ENCODE results near the gene AREL1. TPM values are rescaled to one million over a fixed set of nuclear protein-coding genes. Genes with fewer than 3 reads are reported as not detected.

AREL1 gene
- total RNA-seq, 1 donor from 2014 or later: 17.9 TPM

- DNase-seq (ENCODE audit: low spot score in 2 of 2): no peak
- no peak for TF ChIP-seq CTCF (IDR thresholded peaks at IDR 0.05)
- Histone ChIP-seq H3K4me3 (no peak overlapping the region), H3K27ac (no peak overlapping the region), H3K27me3 (no peaks in the 10 kb centered on the region), H3K36me3 (no peaks in the 10 kb centered on the region), H3K4me1 (peaks cover 0 to 16% of the 10 kb centered on the region in 2 donors), H3K9me3 (no peaks in the 10 kb centered on the region)
- intact Hi-C loops (cut with DNase I): no loop called here
These were observed 84.5 kb downstream of the AREL1 start for GRCh38 chr14:74628418-74628817.

- H3K9me3 ChIP-seq: no peaks in the 10 kb centered on the region
- H3K4me3 ChIP-seq: no peak overlapping the region
- no peak for DNase-seq (ENCODE audit: low spot score in 2 of 2)
- no peak for TF ChIP-seq CTCF (IDR thresholded peaks at IDR 0.05)
- H3K27ac ChIP-seq: no peak overlapping the region
- H3K36me3 ChIP-seq: no peaks in the 10 kb centered on the region
- peaks cover 0 to 14% of the 10 kb centered on the region in 2 donors for H3K4me1 ChIP-seq
- no peaks in the 10 kb centered on the region for H3K27me3 ChIP-seq
- intact Hi-C loops (cut with DNase I): no loop called here
These were observed 85.8 kb downstream of the AREL1 start for GRCh38 chr14:74627076-74627475.

- no peak for TF ChIP-seq CTCF (IDR thresholded peaks at IDR 0.05)
- no peak for DNase-seq (ENCODE audit: low spot score in 2 of 2)
- peaks cover 17 to 36% of the 10 kb centered on the region in 2 donors for H3K4me1 ChIP-seq
- H3K27me3 ChIP-seq: no peaks in the 10 kb centered on the region
- intact Hi-C loops (cut with DNase I): no loop called here
- no peaks in the 10 kb centered on the region for H3K36me3 ChIP-seq
- no peaks in the 10 kb centered on the region for H3K9me3 ChIP-seq
- H3K4me3 ChIP-seq: no peak overlapping the region
- peak overlapping the region in 1 of 2 donors; percentile 93 for H3K27ac ChIP-seq
These were observed 90.6 kb downstream of the AREL1 start for GRCh38 chr14:74622257-74622656.

- no peak for DNase-seq (ENCODE audit: low spot score in 2 of 2)
- Histone ChIP-seq H3K36me3 (no peaks in the 10 kb centered on the region), H3K27me3 (no peaks in the 10 kb centered on the region), H3K4me3 (no peak overlapping the region), H3K9me3 (no peaks in the 10 kb centered on the region), H3K4me1 (peaks cover 24 to 43% of the 10 kb centered on the region in 2 donors), H3K27ac (peak overlapping the region; percentile 93 to 97)
- intact Hi-C loops (cut with DNase I): no loop called here
- no peak for TF ChIP-seq CTCF (IDR thresholded peaks at IDR 0.05)
These were observed 91.3 kb downstream of the AREL1 start for GRCh38 chr14:74621556-74621955.

GRCh38 chr14:74620923-74621322, 92.0 kb downstream of the AREL1 start:
- peaks cover 27 to 49% of the 10 kb centered on the region in 2 donors for H3K4me1 ChIP-seq
- H3K27ac ChIP-seq: peak overlapping the region; percentile 93 to 97
- H3K27me3 ChIP-seq: no peaks in the 10 kb centered on the region
- H3K9me3 ChIP-seq: no peaks in the 10 kb centered on the region
- no peak overlapping the region for H3K4me3 ChIP-seq
- no peak for DNase-seq (ENCODE audit: low spot score in 2 of 2)
- no peaks in the 10 kb centered on the region for H3K36me3 ChIP-seq
- intact Hi-C loops (cut with DNase I): no loop called here
- no peak for TF ChIP-seq CTCF (IDR thresholded peaks at IDR 0.05)

GRCh38 chr14:74620497-74620921, 92.4 kb downstream of the AREL1 start:
- DNase-seq (ENCODE audit: low spot score in 2 of 2): no peak
- Histone ChIP-seq H3K9me3 (no peaks in the 10 kb centered on the region), H3K27ac (peak overlapping the region; percentile 93 to 97), H3K4me3 (no peak overlapping the region), H3K27me3 (no peaks in the 10 kb centered on the region), H3K36me3 (no peaks in the 10 kb centered on the region), H3K4me1 (peaks cover 28 to 52% of the 10 kb centered on the region in 2 donors)
- intact Hi-C loops (cut with DNase I): no loop called here
- no peak for TF ChIP-seq CTCF (IDR thresholded peaks at IDR 0.05)

Data from ascending aorta (tissue), 2 donors.